ENCODE measurements around the gene TEKT1. TPM values are rescaled to one million over a fixed set of nuclear protein-coding genes. Genes with fewer than 3 reads are reported as not detected.

TEKT1 gene
- total and polyA plus RNA-seq, 9 of the 15 experiments (the other 6 are each of a cell fraction or from before 2014, with no cell fraction given): 0.06 TPM; not detected in 8

DNA sequence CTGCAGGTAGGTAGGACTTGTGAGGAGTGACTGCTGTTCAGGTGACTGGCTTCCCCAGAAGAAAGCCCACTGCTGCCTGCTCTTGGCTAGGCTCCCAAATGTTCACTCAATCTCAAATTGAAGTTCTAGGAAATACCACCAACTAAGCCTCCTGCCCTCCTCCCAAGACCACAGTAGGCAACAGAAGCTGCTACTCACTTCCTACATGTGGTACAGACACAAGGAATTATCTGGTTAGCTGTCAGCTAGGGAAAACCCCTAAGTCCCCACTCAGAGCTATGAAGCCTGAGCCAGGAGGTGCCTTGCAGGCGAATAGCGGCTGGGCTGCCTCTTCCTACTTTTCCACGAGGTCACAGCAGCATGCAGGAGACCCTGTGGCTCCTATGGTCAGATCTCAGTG, 50.6 kb downstream of the TEKT1 start (continued):
- no peak for TF ChIP-seq RBM22 (IDR thresholded peaks at IDR 0.05; ENCODE audit: low read depth, low read length, poor library complexity, severe bottlenecking)
- TF ChIP-seq MCM2 (IDR thresholded peaks at IDR 0.05; ENCODE audit: low read depth): no peak

DNA sequence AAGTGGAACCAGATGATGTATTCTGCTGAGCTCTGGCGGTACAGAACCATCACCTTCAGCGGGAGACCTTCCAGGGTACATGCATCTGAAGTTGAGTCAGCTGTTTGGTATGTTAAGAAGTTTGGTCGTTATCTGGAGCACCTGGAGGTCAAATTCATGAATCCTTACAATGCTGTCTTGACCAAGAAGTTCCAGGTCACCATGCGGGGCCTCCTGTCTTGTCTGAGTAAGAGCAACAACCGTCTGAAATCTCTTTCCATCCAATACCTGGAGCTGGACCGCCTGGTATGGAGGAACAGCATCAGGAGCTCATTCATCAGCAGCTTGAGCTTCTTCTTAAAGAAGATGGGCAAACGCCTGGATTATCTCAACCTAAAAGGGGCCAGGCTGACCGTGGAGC, 51.5 kb downstream of the TEKT1 start:
- no peak overlapping the region for H3K4me3 ChIP-seq
- FAIRE-seq (no peak), DNase-seq (ENCODE audit: extremely low read depth in 1 of 4, low spot score in 3 of 4) (no peak), ATAC-seq (no peak)
- H3K36me3 ChIP-seq (ENCODE audit: control insufficient read depth, insufficient read depth, low read length): no peaks in the 10 kb centered on the region
- no peak overlapping the region for H3K27ac ChIP-seq (ENCODE audit: extremely low read depth, low read depth, low read length)
- BruUV-seq (replicated peaks): no TSS peak
- intact Hi-C loops (cut with micrococcal nuclease) (no loop called here), in situ Hi-C loops (cut with MboI) (no loop called here)
- H2AFZ ChIP-seq (ENCODE audit: low read depth, low read length): no peak overlapping the region
- POLR2A ChIA-PET: no interaction called here
- H3K4me1 ChIP-seq (replicated peaks in 1 of 2; ENCODE audit: control insufficient read depth in 2 of 2, insufficient read depth in 2 of 2, low read length in 2 of 2): peaks cover 0 to 6% of the 10 kb centered on the region in 2 experiments; a peak in 1 of 5 replicates
- H3K9ac ChIP-seq (ENCODE audit: insufficient read depth in 1 of 2, low read depth in 2 of 2, low read length in 2 of 2): no peak overlapping the region
- H3K9me1 ChIP-seq (ENCODE audit: control insufficient read depth, insufficient read depth, low read length): no peaks in the 10 kb centered on the region
- WGBS (ENCODE audit: insufficient coverage, low coverage, missing lambda C conversion rate): 4% methylated on average over 8 of the region's 8 CpGs
- CTCF ChIA-PET (ENCODE audit: low intra/inter-chr PET ratio): no interaction called here
- no peaks in the 10 kb centered on the region for H3K79me2 ChIP-seq (ENCODE audit: control insufficient read depth, insufficient read depth, low read length)
- H3K9me3 ChIP-seq (replicated peaks; ENCODE audit: control insufficient read depth, insufficient read depth, low read depth, low read length): no peaks in the 10 kb centered on the region
- TF ChIP-seq ZFP36 (IDR thresholded peaks at IDR 0.05; ENCODE audit: low read depth, low read length, partially characterized antibody) (no peak), WHSC1 (IDR thresholded peaks at IDR 0.05; ENCODE audit: low read length) (no peak), SRSF1 (IDR thresholded peaks at IDR 0.05; ENCODE audit: low read depth, low read length) (no peak)
- TF ChIP-seq, protein P1, sequence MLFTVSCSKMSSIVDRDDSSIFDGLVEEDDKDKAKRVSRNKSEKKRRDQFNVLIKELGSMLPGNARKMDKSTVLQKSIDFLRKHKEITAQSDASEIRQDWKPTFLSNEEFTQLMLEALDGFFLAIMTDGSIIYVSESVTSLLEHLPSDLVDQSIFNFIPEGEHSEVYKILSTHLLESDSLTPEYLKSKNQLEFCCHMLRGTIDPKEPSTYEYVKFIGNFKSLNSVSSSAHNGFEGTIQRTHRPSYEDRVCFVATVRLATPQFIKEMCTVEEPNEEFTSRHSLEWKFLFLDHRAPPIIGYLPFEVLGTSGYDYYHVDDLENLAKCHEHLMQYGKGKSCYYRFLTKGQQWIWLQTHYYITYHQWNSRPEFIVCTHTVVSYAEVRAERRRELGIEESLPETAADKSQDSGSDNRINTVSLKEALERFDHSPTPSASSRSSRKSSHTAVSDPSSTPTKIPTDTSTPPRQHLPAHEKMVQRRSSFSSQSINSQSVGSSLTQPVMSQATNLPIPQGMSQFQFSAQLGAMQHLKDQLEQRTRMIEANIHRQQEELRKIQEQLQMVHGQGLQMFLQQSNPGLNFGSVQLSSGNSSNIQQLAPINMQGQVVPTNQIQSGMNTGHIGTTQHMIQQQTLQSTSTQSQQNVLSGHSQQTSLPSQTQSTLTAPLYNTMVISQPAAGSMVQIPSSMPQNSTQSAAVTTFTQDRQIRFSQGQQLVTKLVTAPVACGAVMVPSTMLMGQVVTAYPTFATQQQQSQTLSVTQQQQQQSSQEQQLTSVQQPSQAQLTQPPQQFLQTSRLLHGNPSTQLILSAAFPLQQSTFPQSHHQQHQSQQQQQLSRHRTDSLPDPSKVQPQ (CRISPR knock-in tag; IDR thresholded peaks at IDR 0.05; ENCODE audit: borderline replicate concordance): no peak
- peaks cover 12 to 44% of the 10 kb centered on the region in 2 experiments; a peak in 4 of 5 replicates for H3K27me3 ChIP-seq (ENCODE audit: control insufficient read depth in 2 of 2, insufficient read depth in 2 of 2, low read length in 2 of 2)
- H4K20me1 ChIP-seq (replicated peaks; ENCODE audit: control insufficient read depth, insufficient read depth, low read length): no peaks in the 10 kb centered on the region
- no peak overlapping the region for H3K4me2 ChIP-seq (ENCODE audit: insufficient read depth, low read length)
